Nephron (organoid): ENCODE measurements around the gene METTL6.

Source experiments
- H3K27ac Mint-ChIP-seq, 3 experiments: 2 replicates each; pipeline ENCODE4 v1.8.0; 2020; ENCODE audit warnings: mixed read lengths in 3 of 3, mild to moderate bottlenecking in 2 of 3, moderate library complexity in 1 of 3
- H3K27me3 Mint-ChIP-seq: 2 replicates; pipeline ENCODE4 v1.8.0; 2021; ENCODE audit warnings: low read depth, mild to moderate bottlenecking, moderate library complexity, mixed read lengths
- H3K36me3 Mint-ChIP-seq: 2 replicates; pipeline ENCODE4 v1.8.0; 2020; ENCODE audit warnings: low read depth, mixed read lengths
- H3K4me1 Mint-ChIP-seq: 2 replicates; pipeline ENCODE4 v1.8.0; 2020; ENCODE audit warnings: mixed read lengths
- H3K4me3 Mint-ChIP-seq, 3 experiments: 2 replicates each; pipeline ENCODE4 v1.8.0; 2020; ENCODE audit warnings: mild to moderate bottlenecking in 3 of 3, mixed read lengths in 3 of 3, moderate library complexity in 2 of 3
- H3K9me3 Mint-ChIP-seq: 2 replicates; pipeline ENCODE4 v1.8.0; 2020; ENCODE audit warnings: mixed read lengths
- TF ChIP-seq, protein P1 (sequence below), 3 experiments: fragments of 200-600 bp; sonication (generic); IDR thresholded peaks; one replicate each; pipeline ENCODE4 v1.5.0; 2021; ENCODE audit warnings: antibody characterized with exemption in 3 of 3; ENCODE audit not compliant: unreplicated experiment in 3 of 3

The METTL6 gene

DNA sequence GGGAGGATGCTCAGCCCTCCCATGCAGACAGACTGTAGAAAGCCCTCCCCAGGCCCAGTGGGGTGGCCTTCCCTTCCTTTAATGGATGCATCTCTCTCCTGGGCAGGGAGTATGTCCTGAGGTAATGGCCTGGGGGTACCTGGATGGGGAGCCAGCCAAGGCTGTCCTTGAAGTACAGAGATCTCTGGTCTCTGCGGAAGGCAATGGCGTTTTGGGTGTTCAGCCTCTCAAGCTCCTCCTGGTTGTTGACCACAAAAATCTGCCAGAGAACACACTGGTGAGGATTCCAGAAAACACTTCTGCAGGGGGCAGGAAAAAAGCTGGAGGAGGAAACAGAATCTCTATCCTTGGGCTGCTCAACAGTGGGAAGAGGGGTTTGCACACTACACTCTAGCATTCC, 29.0 kb upstream of the METTL6 start:
- Mint-ChIP-seq H3K9me3 (no peaks in the 10 kb centered on the region), H3K27ac (no peak overlapping the region), H3K27me3 (no peaks in the 10 kb centered on the region), H3K36me3 (peaks cover 22% of the 10 kb centered on the region), H3K4me1 (no peaks in the 10 kb centered on the region), H3K4me3 (no peak overlapping the region)
- TF ChIP-seq, protein P1, sequence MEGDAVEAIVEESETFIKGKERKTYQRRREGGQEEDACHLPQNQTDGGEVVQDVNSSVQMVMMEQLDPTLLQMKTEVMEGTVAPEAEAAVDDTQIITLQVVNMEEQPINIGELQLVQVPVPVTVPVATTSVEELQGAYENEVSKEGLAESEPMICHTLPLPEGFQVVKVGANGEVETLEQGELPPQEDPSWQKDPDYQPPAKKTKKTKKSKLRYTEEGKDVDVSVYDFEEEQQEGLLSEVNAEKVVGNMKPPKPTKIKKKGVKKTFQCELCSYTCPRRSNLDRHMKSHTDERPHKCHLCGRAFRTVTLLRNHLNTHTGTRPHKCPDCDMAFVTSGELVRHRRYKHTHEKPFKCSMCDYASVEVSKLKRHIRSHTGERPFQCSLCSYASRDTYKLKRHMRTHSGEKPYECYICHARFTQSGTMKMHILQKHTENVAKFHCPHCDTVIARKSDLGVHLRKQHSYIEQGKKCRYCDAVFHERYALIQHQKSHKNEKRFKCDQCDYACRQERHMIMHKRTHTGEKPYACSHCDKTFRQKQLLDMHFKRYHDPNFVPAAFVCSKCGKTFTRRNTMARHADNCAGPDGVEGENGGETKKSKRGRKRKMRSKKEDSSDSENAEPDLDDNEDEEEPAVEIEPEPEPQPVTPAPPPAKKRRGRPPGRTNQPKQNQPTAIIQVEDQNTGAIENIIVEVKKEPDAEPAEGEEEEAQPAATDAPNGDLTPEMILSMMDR (IDR thresholded peaks at IDR 0.05; ENCODE audit: unreplicated experiment in 3 of 3) = no peak

DNA sequence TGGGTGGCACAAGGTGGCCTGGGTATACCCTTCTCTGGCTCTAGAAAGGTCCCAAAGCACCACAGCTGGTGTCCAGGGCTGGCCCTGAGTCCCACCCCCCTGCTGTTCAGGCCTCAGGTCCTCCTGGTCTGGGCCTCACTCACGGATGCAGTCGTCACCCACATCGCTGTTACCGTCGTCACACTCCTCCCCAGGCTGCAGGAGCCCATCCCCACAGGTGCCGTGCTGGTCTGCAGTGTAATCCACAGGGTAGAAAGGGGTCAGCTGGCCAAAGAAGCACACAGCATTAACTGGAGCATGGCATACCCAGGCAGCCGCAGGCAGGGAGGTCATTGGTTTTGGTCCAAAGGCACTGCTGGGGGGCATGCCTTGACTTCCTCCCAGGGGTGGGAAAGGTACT, 28.4 kb upstream of the METTL6 start:
- H3K4me1 Mint-ChIP-seq = no peaks in the 10 kb centered on the region
- peaks cover 27% of the 10 kb centered on the region for H3K36me3 Mint-ChIP-seq
- no peaks in the 10 kb centered on the region for H3K9me3 Mint-ChIP-seq
- no peak overlapping the region for H3K27ac Mint-ChIP-seq
- TF ChIP-seq, protein P1 (IDR thresholded peaks at IDR 0.05; ENCODE audit: unreplicated experiment in 3 of 3) = no peak
- H3K4me3 Mint-ChIP-seq = no peak overlapping the region
- H3K27me3 Mint-ChIP-seq = no peaks in the 10 kb centered on the region

DNA sequence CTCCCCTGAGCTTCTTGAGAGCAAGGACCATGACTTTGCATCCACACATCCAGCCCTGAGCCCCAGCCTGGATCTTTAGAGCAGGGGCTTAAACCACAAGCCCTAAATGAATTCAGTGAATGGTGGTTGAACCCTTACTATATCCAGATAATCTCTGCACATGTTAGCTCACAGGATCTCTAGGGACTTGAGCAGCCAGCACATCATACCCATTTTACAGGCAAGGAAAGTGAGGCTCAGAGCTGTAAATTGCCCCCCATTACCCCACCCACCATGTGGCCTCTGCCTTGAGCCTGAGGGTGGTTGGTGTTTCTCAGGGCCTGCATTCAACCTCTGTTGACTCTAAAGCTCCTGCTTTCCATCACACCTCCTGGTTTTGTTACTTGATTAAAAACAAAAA, 27.6 kb upstream of the METTL6 start:
- no peaks in the 10 kb centered on the region for H3K27me3 Mint-ChIP-seq
- TF ChIP-seq, protein P1 (IDR thresholded peaks at IDR 0.05; ENCODE audit: unreplicated experiment in 3 of 3) = no peak
- peaks cover 31% of the 10 kb centered on the region for H3K36me3 Mint-ChIP-seq
- no peak overlapping the region for H3K27ac Mint-ChIP-seq
- no peak overlapping the region for H3K4me3 Mint-ChIP-seq
- H3K4me1 Mint-ChIP-seq = no peaks in the 10 kb centered on the region
- H3K9me3 Mint-ChIP-seq = no peaks in the 10 kb centered on the region

DNA sequence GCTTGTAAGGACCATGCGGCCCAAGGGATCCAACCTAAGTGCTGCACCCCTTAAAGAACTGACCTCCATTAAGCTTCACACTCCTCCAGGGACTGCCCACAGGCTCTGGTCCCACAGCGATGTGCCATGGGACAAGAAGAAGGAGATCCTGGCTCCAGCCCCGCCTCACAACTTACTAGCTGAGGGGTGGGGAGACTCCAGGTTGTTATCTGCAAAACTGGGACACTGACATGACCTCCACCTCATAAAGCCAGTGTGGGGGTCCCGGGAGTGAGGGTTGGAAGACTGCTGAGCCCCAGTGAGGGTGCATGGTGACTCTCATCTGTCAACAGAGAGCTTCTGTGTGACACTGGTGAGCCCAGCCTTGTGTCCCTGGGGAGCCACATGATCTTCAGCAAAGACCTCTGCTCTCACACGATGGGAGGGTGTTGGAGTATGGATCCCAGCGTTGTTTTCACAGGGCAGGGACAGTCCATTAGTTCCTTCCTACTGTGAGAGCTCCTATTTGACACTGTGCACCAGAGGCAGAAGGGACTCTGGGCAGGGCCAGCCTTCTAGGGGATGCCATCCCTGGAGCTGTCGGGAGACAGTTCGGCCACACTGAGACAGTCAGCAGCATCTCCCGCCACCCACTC, 26.8 kb upstream of the METTL6 start:
- Mint-ChIP-seq H3K4me1 (no peaks in the 10 kb centered on the region), H3K36me3 (peaks cover 35% of the 10 kb centered on the region), H3K9me3 (no peaks in the 10 kb centered on the region), H3K27me3 (no peaks in the 10 kb centered on the region), H3K27ac (no peak overlapping the region), H3K4me3 (no peak overlapping the region)
- TF ChIP-seq, protein P1 (IDR thresholded peaks at IDR 0.05; ENCODE audit: unreplicated experiment in 3 of 3) = no peak

DNA sequence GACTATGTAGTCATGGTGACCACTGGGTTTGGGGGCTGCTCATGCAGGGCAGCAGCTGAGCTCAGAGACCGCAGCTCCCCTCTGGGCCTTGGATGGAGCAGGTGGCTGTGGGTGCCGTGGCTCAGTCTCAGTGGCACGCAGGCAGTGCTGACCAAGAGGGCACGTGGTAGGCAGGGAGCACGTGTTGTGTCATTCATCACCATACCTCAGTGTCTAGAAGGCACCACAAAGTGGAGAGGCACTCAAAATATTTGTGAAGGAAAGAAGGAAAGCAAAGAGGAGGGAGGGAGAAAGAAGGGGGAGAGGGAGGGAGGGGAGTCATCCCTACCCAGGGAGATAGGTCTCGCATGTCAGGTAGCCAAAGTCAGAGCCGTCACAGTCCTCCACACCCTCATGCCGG, 26.2 kb upstream of the METTL6 start:
- H3K27ac Mint-ChIP-seq = no peak overlapping the region
- no peak overlapping the region for H3K4me3 Mint-ChIP-seq
- peaks cover 38% of the 10 kb centered on the region for H3K36me3 Mint-ChIP-seq
- H3K9me3 Mint-ChIP-seq = no peaks in the 10 kb centered on the region
- TF ChIP-seq, protein P1 (IDR thresholded peaks at IDR 0.05; ENCODE audit: unreplicated experiment in 3 of 3) = no peak
- no peaks in the 10 kb centered on the region for H3K4me1 Mint-ChIP-seq
- H3K27me3 Mint-ChIP-seq = no peaks in the 10 kb centered on the region

DNA sequence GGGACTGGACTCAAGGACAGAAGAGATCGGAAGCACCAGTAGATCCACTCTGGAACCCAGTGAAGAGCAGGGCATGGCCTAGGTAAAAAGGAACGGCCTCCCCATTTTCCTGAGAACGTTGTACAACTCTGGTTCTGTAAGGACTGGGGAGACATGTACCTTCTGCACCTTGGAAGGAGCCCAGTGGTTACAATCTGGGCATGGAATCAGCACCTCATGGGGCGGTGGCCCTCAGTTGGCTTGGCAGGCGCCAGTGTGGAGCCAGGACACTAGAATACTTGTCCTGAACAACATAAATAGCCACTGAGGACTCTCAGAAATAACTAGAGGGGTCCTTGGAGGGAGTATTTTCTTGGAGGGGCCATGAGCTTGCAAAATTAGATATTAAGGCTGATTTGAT, 25.6 kb upstream of the METTL6 start:
- H3K4me1 Mint-ChIP-seq = no peaks in the 10 kb centered on the region
- H3K27me3 Mint-ChIP-seq = no peaks in the 10 kb centered on the region
- TF ChIP-seq, protein P1 (IDR thresholded peaks at IDR 0.05; ENCODE audit: unreplicated experiment in 3 of 3) = no peak
- H3K27ac Mint-ChIP-seq = no peak overlapping the region
- H3K36me3 Mint-ChIP-seq = peaks cover 36% of the 10 kb centered on the region
- no peak overlapping the region for H3K4me3 Mint-ChIP-seq
- H3K9me3 Mint-ChIP-seq = no peaks in the 10 kb centered on the region
